GM12878 (cell line): ENCODE data around the gene STAG1. TPM values are rescaled to one million over a fixed set of nuclear protein-coding genes. Genes with fewer than 3 reads are reported as not detected.

Source experiments
- ATAC-seq: fragments of 200-7000 bp; cut with Tn5 transposase; 3 replicates; pipeline ENCODE4 v1.9.1; 2020; ENCODE audit warnings: mild to moderate bottlenecking, moderate library complexity
- BruUV-seq: library from RNA; stranded (reverse); fragments of 400-500 nt; replicated peaks from 2 replicates; lab custom pipeline; 2021; lab: Mats Ljungman, UMichigan
- CTCF ChIA-PET: fragments of 300-600 bp; sonication (Branson Sonifier 250); formaldehyde crosslinking; extraction: SDS; loops from one replicate; lab custom pipeline; 2021; ENCODE audit warnings: inconsistent platforms; lab: Yijun Ruan, JAX
- POLR2A ChIA-PET: fragments of 350-600 bp; formaldehyde crosslinking; extraction: SDS; loops from one replicate; lab custom pipeline; 2021; ENCODE audit warnings: inconsistent platforms; lab: Charles Lee
- RAD21 ChIA-PET: fragments of 300-600 bp; sonication (Branson Sonifier 250); formaldehyde crosslinking; loops from one replicate; lab custom pipeline; 2023; ENCODE audit warnings: antibody characterized with exemption; ENCODE audit not compliant: unreplicated experiment; lab: Charles Lee
- SMC1A ChIA-PET: fragments of 300-600 bp; sonication (Branson Sonifier 250); formaldehyde crosslinking; loops from one replicate; lab custom pipeline; 2023; ENCODE audit not compliant: unreplicated experiment, uncharacterized antibody; lab: Charles Lee
- DNase-seq: peaks from one replicate; pipeline ENCODE4 v3.0.0-alpha.2; 2011; ENCODE audit warnings: low read depth, low spot score
- FAIRE-seq: peaks from 3 replicates; lab custom pipeline; 2011; peaks lifted over from hg19 to GRCh38; lab: Jason Lieb, UNC
- H2AFZ ChIP-seq: 2 replicates; pipeline ENCODE4 v1.6.0; 2011; ENCODE audit warnings: low read depth, low read length, control low read depth; ENCODE audit not compliant: control insufficient read depth
- H3K27ac ChIP-seq: 2 replicates; pipeline ENCODE4 v1.5.1; 2011; ENCODE audit warnings: control low read depth; ENCODE audit not compliant: control insufficient read depth, insufficient read depth
- H3K27me3 ChIP-seq, 2 experiments: replicated peaks in 1 of 2; 2 replicates each; pipeline versions ENCODE4 v1.6.0 to v1.6.1; 2011; ENCODE audit warnings: low read length in 1 of 2; ENCODE audit not compliant: control insufficient read depth in 2 of 2, insufficient read depth in 2 of 2
- H3K36me3 ChIP-seq, 2 experiments: 2 replicates each; pipeline ENCODE4 v1.5.1; 2011; ENCODE audit warnings: low read length in 1 of 2; ENCODE audit not compliant: control insufficient read depth in 2 of 2, insufficient read depth in 2 of 2
- H3K4me1 ChIP-seq: 2 replicates; pipeline ENCODE4 v1.6.1; 2011; ENCODE audit warnings: mild to moderate bottlenecking, low read length, moderate library complexity, mixed read lengths; ENCODE audit not compliant: control insufficient read depth, insufficient read depth
- H3K4me2 ChIP-seq: 2 replicates; pipeline ENCODE4 v1.6.0; 2011; ENCODE audit warnings: control low read depth; ENCODE audit not compliant: control insufficient read depth, insufficient read depth
- H3K4me3 ChIP-seq: fragments of 200-600 bp; sonication (generic); 2 replicates; pipeline ENCODE4 v1.5.1; 2016
- H3K79me2 ChIP-seq: 2 replicates; pipeline ENCODE4 v1.6.0; 2011; ENCODE audit warnings: low read length; ENCODE audit not compliant: control insufficient read depth, insufficient read depth
- H3K9ac ChIP-seq: 2 replicates; pipeline ENCODE4 v1.8.0; 2011; ENCODE audit warnings: low read length, control low read depth, mixed read lengths; ENCODE audit not compliant: control insufficient read depth, insufficient read depth
- H3K9me3 ChIP-seq: replicated peaks from 3 replicates; pipeline ENCODE4 v1.5.1; 2011; ENCODE audit warnings: mild to moderate bottlenecking, low read length; ENCODE audit not compliant: control insufficient read depth, insufficient read depth
- H4K20me1 ChIP-seq: 2 replicates; pipeline ENCODE4 v1.6.0; 2011; ENCODE audit not compliant: control insufficient read depth, insufficient read depth
- CHD4 ChIP-seq: fragments of 200-600 bp; sonication (generic); IDR thresholded peaks from 2 replicates; pipeline ENCODE4 v1.6.1; 2016; ENCODE audit warnings: mild to moderate bottlenecking
- HDAC2 ChIP-seq: fragments of 200-600 bp; sonication (generic); IDR thresholded peaks from 2 replicates; pipeline ENCODE4 v1.6.1; 2017
- PAX8 ChIP-seq: fragments of 450-650 bp; IDR thresholded peaks from 2 replicates; pipeline ENCODE4 v1.6.1; 2017; ENCODE audit warnings: mild to moderate bottlenecking, moderate library complexity
- REST ChIP-seq: IDR thresholded peaks from 2 replicates; pipeline ENCODE4 v1.6.1; 2012; ENCODE audit warnings: mild to moderate bottlenecking, low read depth, low read length
- RFX5 ChIP-seq: IDR thresholded peaks from 2 replicates; pipeline ENCODE4 v1.6.1; 2011; ENCODE audit warnings: low read depth, low read length, improper control_type of control experiment
- SMARCA5 ChIP-seq: fragments of 450-650 bp; IDR thresholded peaks from 2 replicates; pipeline ENCODE4 v1.6.1; 2017; ENCODE audit warnings: mild to moderate bottlenecking
- SPI1 ChIP-seq: IDR thresholded peaks from 2 replicates; pipeline ENCODE4 v1.6.1; 2011; ENCODE audit warnings: low read depth, mild to moderate bottlenecking, low read length, moderate library complexity, borderline replicate concordance; ENCODE audit not compliant: insufficient read depth
- in situ Hi-C: fragments of 300-500 bp; cut with MboI; formaldehyde crosslinking; loops from 9 replicates; pipeline ENCODE4 v1.14.3; 2018; ENCODE audit warnings: mixed read lengths
- intact Hi-C: fragments of 100-400 bp; cut with micrococcal nuclease; formaldehyde crosslinking; loops from one replicate; pipeline ENCODE4 v1.14.2; 2022; ENCODE audit not compliant: unreplicated experiment
- polyA plus RNA-seq, 11 experiments: library from polyadenylated mRNA; depleted of rRNA in 4 of 11; unstranded in 6 of 11; stranded (reverse) in 5 of 11; fragments of >200 nt; fragmentation: Nextera tagmentation in 4 of 11; fragmentation: Illumina TruSeq in 1 of 11; extraction: Ambion mirVana in 4 of 11; extraction: Trizol in 1 of 11; gene quantifications; 1 replicate in 1 of 11; 2 replicates in 10 of 11; pipeline versions ENCODE4 v1.2.1 to v1.2.3, GENCODE V29; 2011 to 2016; ENCODE audit warnings: inconsistent platforms in 2 of 11, missing spikeins in 2 of 11, low read depth in 1 of 11
- total RNA-seq, 4 experiments: library from RNA; depleted of rRNA in 3 of 4; stranded (reverse); fragments of >200 nt in 3 of 4; fragmentation: Illumina TruSeq in 1 of 4; extraction: Trizol in 1 of 4; gene quantifications; 2 replicates each; pipeline versions ENCODE4 v1.2.1 to v1.2.3, GENCODE V29; 2013 to 2021

STAG1 gene
- total and polyA plus RNA-seq, 10 of the 15 experiments (the other 5 are each of a cell fraction or from before 2014, with no cell fraction given), result 4.4 to 30.1 (median 20.2) TPM

- POLR2A ChIA-PET, result interaction anchor here (0.6 to 1.6 kb wide), 4 partner anchors 8 to 557 kb away, joined by 3 to 8 read pairs (median 4); no protein-coding TSS in a partner anchor
- ATAC-seq, result no peak
- no peak overlapping the region for H2AFZ ChIP-seq
Measured at GRCh38 chr3:136745916-136746315, 6.3 kb downstream of the STAG1 start.

More at GRCh38 chr3:136745916-136746315, 6.3 kb downstream of the STAG1 start:
- no peak for FAIRE-seq
- CTCF ChIA-PET, result interaction anchor here (0.8 to 2.9 kb wide), 7 partner anchors 11 to 659 kb away, joined by 3 to 16 read pairs (median 4); no protein-coding TSS in a partner anchor
- RAD21 ChIA-PET, result interaction anchor here (0.7 to 1.7 kb wide), 4 partner anchors 70 to 669 kb away, joined by 3 to 6 read pairs (median 3); no protein-coding TSS in a partner anchor
- H3K27me3 ChIP-seq, result no peaks in the 10 kb centered on the region
- TF ChIP-seq SPI1 (no peak), HDAC2 (no peak), CHD4 (no peak), REST (no peak), PAX8 (no peak), SMARCA5 (no peak), RFX5 (no peak)
- peaks cover 11% of the 10 kb centered on the region for H3K4me1 ChIP-seq
- no peaks in the 10 kb centered on the region for H3K36me3 ChIP-seq
- no TSS peak for BruUV-seq
- H3K79me2 ChIP-seq, result peaks cover 96% of the 10 kb centered on the region
- DNase-seq, result no peak
- H3K9ac ChIP-seq, result no peak overlapping the region
- in situ Hi-C loops, result loop anchor here (5.0 kb wide), 1 partner anchor 559 kb away; no protein-coding TSS in a partner anchor
- no peak overlapping the region for H3K4me3 ChIP-seq
- SMC1A ChIA-PET, result interaction anchor here (0.6 to 1.6 kb wide), 4 partner anchors 14 to 354 kb away, joined by 3 to 10 read pairs (median 5); no protein-coding TSS in a partner anchor
- no peaks in the 10 kb centered on the region for H4K20me1 ChIP-seq
- no peak overlapping the region for H3K4me2 ChIP-seq
- intact Hi-C loops, result loop anchor here (10.0 kb wide), 1 partner anchor 121 kb away; no protein-coding TSS in a partner anchor
- peaks cover 2% of the 10 kb centered on the region; the same call in 2 of the 3 replicates for H3K9me3 ChIP-seq
- no peak overlapping the region for H3K27ac ChIP-seq
